ENCODE data around the gene SELENBP1.
A peak's percentile ranks its signal among the peaks of the same experiment; 100 is the strongest.

Gene SELENBP1

DNA sequence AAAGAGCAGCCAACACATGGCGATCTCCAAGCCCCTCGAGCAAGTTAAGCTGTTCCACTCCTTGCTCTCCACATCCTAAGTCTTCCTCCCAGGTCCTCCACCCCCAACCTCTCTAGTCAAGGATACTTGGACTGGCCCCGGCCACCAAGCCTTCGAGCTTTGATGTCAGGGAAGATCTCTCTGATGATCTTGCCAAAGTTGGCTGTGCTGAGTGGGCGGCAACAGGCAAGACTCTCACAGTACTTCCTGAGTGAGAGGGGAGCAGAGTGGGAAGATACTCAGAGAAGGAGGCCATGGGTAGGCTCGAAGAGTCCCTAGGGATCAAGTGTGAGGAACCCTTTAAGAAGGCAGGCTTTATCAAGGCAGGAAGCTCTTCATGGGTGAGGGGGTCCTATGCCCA, 28.2 kb downstream of the SELENBP1 start:
- no peak for DNase-seq (ENCODE audit: low read depth in 2 of 2)

DNA sequence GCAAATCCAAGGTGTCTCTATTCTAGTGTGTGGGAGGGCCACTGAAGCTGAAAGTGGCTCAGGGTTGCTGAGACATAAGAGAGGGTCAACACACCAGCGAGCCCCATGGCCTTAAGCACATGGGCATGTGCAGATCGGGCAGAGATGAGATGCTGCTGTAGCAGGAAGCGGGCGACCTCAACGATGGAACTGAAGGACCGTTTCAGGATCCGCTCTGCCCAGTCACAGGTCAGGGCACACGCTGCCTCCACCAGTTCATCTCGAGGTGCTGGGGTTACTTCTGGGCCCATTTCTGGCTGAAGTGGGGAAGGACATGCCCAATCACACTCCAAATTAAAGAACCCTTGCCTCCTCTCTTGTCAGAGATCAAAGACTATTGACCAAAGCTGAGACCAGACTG, 28.9 kb downstream of the SELENBP1 start:
- no peak for DNase-seq (ENCODE audit: low read depth in 2 of 2)

GRCh38 chr1:151342569-151342968, 29.9 kb downstream of the SELENBP1 start:
- DNase-seq (ENCODE audit: low read depth in 2 of 2) = no peak

- DNase-seq (ENCODE audit: low read depth in 2 of 2) = no peak
These were observed 30.5 kb downstream of the SELENBP1 start for GRCh38 chr1:151342021-151342420.

GRCh38 chr1:151340870-151341754, 31.4 kb downstream of the SELENBP1 start:
- no peak for DNase-seq (ENCODE audit: low read depth in 2 of 2)

DNA sequence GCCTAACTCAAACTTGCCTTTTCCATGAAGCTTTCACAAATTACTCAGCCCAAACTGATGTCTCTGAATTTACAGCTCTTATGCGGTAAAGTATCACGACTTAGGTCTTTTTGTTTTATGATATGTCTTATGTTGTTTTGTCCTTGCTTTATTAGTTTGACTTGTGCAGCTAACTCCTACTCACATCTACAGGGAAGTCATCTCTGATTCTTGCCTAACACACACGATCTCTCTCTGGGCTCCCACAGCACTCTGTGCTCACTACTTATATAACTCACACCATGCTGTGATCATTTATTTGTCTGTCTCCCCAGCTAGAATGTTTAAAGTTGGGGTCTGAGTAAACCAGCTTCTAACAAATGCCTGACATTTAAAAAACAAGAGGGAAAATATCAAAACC, 35.9 kb downstream of the SELENBP1 start:
- no peak for DNase-seq (ENCODE audit: low read depth in 2 of 2)

GRCh38 chr1:151334822-151335221, 37.7 kb downstream of the SELENBP1 start:
- no peak for DNase-seq (ENCODE audit: low read depth in 2 of 2)

GRCh38 chr1:151327903-151328674, 44.4 kb downstream of the SELENBP1 start:
- peak in 1 of 2 experiments; percentile 8 for DNase-seq (ENCODE audit: low read depth in 2 of 2)

DNA sequence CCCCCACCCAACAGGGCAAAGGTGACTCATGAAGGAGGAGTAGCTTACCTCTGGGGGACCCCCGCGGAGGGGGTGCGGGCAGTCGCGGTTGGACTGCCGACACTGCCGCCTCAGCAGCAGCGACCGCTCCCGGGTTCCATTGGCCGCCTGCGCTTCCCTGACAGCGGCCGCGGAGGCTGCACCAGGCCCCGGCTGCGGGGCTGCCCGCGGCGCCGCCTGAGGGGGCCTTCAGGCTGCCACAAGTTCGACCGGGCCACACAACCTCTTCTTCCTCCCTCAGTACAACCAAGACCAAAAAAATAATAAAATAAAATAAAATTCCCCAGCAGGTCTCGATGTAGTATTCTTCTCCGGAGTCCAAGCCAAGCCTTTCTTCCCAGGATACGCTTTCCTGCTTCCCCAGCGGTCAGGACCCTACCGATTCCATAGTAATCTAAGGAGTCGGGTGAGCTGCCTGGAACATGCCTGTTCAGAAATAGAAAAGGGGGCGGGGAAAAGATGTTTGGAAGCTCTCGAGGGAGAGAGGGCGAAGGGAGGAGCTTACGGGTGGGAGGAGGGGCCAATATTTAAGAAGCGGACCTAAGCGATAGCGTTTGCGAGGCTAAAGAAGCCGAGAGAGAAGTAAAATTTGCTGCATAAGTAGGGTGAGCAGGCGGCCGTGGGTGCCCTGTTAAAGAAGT, 45.1 kb downstream of the SELENBP1 start, which contains the start of gene PI4KB:
Gene PI4KB, minus strand, starts transcription at position 194 of the 680 bp plus-strand sequence. CDS start 10,935 bp downstream, outside the sequence.
- peak; percentile 76 to 90 for DNase-seq (ENCODE audit: low read depth in 2 of 2)

- DNase-seq (ENCODE audit: low read depth in 2 of 2) = peak; percentile 33 to 57
These were observed 45.8 kb downstream of the SELENBP1 start for GRCh38 chr1:151326619-151327222.

GRCh38 chr1:151325646-151326429, 46.7 kb downstream of the SELENBP1 start:
- DNase-seq (ENCODE audit: low read depth in 2 of 2) = no peak

DNA sequence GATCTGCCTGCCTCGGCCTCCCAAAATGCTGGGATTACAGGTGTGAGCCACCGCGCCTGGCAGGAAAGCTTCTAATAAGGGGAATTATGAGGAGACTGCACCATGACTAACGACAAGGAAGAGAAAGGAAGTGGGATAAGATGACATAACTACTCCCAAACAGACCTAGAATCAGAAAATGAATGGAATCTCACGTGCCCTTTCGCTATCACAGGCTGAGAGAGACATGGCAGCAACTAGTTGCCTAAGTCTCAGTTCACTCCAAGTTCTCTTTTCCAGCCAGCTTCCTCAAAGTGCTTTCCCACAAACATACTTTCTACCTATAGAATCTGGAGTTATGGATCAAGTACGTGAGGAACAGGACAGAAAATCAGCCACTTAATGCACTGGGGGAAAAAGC, 47.3 kb downstream of the SELENBP1 start:
- no peak for DNase-seq (ENCODE audit: low read depth in 2 of 2)

DNA sequence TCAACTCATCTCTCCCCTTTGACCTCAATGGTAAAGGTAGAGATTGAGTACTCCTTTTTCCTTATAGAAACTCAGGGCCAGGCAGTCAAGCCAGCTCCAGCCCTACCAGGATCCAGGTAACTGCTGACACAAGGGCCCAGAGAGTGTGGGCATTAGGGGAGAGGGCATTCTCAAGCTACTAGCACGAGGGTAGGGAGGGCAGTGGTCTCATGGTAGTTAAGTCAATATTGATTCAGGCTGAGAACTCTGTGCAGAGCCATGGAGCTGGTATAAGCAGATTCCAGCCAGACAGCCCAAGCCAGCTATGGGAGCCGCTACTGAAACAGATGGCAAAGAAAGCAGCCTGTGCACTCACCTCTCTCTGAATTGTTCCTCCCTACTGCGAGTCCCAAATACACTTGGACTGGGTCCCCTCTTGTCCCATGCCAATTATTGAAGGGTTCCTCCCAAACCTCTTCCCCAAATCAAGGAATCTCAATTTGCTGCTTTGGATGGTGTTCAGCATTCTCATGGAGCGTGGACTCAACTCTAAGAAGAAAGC, 48.0 kb downstream of the SELENBP1 start:
- no peak for DNase-seq (ENCODE audit: low read depth in 2 of 2)

DNA sequence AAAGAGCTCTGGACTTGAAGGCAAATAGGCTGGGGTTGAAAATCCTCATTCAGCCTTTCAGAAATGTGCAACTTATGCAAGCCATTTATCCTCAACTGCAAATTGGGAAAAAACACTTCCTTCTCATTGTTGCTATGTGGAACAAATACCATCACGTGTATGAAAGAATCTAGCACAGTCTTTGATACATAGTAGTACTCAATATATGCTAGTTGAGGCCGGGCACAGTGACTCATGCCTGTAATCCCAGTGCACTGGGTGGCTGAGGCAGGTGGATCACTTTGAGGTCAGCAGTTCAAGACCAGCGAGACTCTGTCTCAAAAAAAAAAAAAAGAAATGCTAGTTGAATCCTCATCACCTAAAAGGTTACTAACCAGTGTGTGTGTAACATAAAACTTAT, 53.5 kb downstream of the SELENBP1 start:
- no peak for DNase-seq (ENCODE audit: low read depth in 2 of 2)

GRCh38 chr1:151315565-151316235, 56.8 kb downstream of the SELENBP1 start:
- no peak for DNase-seq (ENCODE audit: low read depth in 2 of 2)

All from stimulated activated CD4-positive, alpha-beta T cell treated with anti-CD3 and anti-CD28 coated beads, Interleukin-12 subunit alpha, Interleukin-12 subunit beta, amount 100 ng/mL, for 24 hours (primary cell).